GM19328 (cell line): ENCODE results near the gene AGAP1.

Experiments used
- ATAC-seq: cut with Tn5 transposase; IDR thresholded peaks from one replicate; pipeline ENCODE4 v1.9.1; 2021; ENCODE audit warnings: mild to moderate bottlenecking, moderate library complexity; ENCODE audit not compliant: unreplicated experiment

Gene AGAP1

GRCh38 chr2:235605312-235606003, 111.6 kb downstream of the AGAP1 start:
- ATAC-seq: no peak

GRCh38 chr2:235606004-235606715, 112.3 kb downstream of the AGAP1 start:
- no peak for ATAC-seq

DNA sequence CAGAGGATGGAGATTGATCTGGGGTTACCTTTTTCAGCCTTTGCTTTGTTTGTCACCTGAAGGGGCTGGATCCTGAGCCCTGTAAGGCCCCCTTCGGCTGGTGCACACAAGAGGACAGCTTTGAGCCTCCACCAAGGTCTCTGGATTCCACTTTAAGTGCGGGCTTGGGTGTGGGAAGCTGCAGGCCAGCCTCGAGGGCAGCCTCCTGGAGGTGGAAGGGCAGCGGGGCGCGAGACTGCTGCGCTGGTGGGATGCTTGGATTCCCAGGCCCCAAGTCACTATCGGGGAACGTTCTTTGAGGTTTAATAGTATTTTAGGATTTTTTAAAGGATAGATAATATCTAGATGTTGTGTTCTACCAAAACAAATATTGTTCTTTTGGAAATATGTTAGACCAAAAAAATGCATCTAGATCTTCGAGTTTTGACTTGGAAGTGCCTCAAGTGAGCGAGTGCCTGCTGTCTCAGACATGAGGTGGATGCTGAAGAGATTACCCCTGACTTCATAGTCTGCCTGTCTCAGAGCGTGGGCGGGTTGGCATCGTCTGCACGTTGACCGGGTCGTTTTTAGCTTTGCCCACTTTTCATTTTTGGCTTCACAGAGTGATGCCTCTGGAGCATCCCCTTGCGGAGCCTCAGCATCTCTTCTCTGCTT, 113.8 kb downstream of the AGAP1 start:
- no peak for ATAC-seq

- no peak for ATAC-seq
Measured at GRCh38 chr2:235608200-235608887, 114.5 kb downstream of the AGAP1 start.

- no peak for ATAC-seq
Measured at GRCh38 chr2:235609321-235609720, 115.5 kb downstream of the AGAP1 start.

GRCh38 chr2:235609746-235610145, 115.9 kb downstream of the AGAP1 start:
- no peak for ATAC-seq

GRCh38 chr2:235610696-235611257, 116.9 kb downstream of the AGAP1 start:
- ATAC-seq: no peak

DNA sequence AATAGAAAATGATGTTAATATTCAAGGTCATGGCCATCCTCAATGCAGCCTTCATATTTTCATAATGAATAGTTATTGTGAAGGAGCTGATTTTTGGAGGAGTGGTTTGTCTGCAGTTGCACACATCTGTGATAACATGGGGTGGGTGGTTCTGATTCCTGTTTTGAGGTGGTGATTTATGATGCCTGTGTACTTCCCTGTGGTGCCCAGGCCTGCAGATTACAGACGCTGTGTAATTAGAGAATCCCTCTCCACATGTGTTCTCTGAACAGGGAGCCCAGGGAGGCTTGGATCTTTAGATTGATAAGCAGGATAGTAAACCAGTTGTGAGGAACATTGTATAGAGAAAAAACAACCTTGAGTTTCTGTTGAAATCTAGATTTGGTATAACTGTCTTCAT, 117.5 kb downstream of the AGAP1 start:
- no peak for ATAC-seq

DNA sequence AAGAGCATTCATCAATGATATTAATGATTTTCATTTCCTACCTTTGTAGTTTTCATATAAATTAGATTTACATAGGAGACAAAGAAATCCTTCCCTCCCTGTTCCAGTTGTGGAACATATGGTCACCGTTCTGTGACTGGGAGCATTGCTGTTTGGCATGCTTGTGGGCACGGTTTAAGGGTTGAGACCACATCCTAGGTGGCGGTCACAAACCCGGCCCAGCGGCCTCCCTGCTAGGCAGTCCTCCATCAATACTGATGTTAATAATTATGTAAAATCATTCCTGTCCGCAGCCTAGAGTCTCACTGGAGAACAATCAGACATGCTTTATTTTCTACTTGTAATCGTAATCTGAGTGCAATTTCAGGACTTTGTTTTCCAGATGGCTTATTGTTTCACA, 117.9 kb downstream of the AGAP1 start:
- ATAC-seq: no peak

GRCh38 chr2:235612181-235612950, 118.5 kb downstream of the AGAP1 start:
- ATAC-seq: no peak

GRCh38 chr2:235613649-235614048, 119.8 kb downstream of the AGAP1 start:
- no peak for ATAC-seq

DNA sequence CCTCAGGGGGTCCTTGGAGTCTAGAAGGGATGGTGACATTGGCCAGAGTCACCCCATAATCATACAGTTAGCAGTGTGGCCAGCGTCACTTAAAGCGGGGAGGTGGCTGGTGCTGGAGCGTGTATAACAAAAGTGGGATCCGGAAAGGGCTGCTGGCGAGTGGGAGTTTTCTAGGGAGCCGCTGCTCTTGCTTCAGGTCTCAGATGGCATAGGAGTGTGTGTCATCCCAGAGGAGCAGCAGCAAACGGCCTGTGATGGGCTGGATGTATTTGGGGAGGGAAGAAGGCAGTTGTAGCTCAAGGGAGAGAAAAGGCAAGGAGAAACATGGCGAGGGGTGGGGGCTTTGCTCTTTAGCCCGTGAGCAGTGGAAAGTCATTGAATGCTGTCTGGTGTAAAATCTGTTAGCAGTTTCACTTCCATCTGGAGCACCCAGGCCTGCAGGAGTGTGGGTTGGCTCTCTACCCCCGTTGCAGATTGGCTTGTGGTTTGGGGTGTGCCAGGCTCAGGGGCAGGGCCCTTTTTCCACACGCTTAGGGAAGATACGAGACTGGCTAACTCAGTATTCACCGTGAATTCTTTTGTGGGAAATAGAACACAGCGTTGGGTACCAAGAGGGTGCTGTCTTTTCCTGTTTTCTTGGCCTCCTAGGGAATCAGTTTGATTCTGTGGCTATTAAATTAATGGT, 120.5 kb downstream of the AGAP1 start:
- ATAC-seq: no peak

DNA sequence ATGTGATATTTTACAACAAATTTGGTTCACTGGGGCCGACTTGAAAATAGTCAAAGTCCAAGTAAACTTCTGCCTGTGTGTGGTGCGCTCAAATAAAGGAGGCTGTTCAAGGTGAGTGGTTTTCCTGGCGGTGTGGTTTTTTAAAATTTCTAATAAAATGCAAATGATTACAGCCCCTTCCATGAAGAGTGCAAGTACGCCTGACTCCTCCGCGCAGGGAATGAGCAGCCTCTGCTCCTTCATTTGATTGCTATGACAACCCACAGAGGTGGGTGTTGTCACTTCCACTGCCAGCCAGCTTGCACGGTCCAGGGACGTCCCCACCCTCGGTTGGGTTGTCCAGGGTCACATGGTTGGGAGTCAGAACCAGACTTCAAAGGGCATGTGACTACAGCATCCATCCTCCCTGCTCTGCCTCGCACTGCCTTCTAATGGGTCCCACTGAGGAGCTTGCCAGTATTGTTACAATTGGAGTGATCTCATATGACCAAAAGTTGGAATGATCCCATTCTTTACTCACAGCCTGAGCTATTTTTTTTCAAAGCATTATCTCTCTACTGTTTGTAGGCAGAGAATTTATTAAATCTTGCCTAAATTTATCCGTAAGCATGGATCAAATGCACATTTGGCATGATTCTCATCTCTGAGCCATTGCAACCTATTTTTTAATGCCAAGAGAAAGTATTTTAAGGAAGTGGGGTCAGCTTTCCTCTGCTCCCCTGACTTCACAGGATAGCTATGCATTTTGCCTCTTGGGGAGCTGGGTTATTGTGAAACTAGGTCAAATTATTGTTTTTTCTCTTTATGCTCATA, 121.3 kb downstream of the AGAP1 start:
- no peak for ATAC-seq

- no peak for ATAC-seq
Measured at GRCh38 chr2:235616885-235617284, 123.0 kb downstream of the AGAP1 start.

DNA sequence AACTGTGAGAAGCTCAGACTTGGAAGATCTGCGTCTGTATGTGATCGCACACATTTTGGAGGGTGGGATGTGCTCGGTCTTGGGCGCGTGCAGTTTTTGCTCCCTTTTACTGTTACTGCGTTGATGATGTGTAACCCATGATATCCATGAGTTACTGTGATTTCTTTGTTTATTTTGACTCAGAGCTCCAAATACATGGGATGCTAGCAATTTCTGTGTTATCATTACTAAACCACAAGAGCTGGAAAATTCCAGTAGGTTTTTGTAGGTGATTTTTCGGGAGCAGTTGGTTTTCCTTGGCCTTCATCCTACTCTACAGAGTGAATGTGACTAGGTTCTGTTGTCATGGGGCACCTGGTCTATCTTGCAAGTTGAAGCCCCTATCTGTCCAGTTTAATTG, 124.2 kb downstream of the AGAP1 start:
- no peak for ATAC-seq

GRCh38 chr2:235619544-235619943, 125.7 kb downstream of the AGAP1 start:
- no peak for ATAC-seq

- ATAC-seq: no peak
Measured at GRCh38 chr2:235621736-235622135, 127.9 kb downstream of the AGAP1 start.

DNA sequence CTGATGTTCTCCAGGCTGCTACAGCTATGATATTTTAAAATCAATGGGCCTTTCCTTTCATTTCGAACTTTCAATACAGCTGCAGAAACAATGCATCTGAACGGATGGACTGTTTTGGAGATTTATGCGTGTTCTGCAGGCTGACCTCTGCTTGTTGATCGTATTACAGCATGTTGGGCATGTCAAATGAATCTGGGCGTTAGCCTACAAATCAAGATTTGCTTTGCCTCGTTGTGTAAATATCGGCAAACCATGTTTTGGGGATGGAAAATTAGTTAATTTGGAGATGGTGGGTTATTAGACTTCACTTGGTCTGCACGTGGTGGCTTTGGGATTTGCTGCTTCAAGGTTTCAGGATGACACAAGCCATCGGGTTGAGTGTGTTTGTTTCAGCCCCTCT, 129.3 kb downstream of the AGAP1 start:
- no peak for ATAC-seq

GRCh38 chr2:235623752-235624151, 129.9 kb downstream of the AGAP1 start:
- no peak for ATAC-seq
